ENCODE data around the gene DDX60. TPM values are rescaled to one million over a fixed set of nuclear protein-coding genes. Genes with fewer than 3 reads are reported as not detected.
"Not testable (repeated sequence)": the region's sequence is repeated elsewhere in the genome, so short reads cannot be mapped to it uniquely, and the experiment has no call there.

The DDX60 gene
- total RNA-seq, 1 donor from 2014 or later: 5.3 TPM

DNA sequence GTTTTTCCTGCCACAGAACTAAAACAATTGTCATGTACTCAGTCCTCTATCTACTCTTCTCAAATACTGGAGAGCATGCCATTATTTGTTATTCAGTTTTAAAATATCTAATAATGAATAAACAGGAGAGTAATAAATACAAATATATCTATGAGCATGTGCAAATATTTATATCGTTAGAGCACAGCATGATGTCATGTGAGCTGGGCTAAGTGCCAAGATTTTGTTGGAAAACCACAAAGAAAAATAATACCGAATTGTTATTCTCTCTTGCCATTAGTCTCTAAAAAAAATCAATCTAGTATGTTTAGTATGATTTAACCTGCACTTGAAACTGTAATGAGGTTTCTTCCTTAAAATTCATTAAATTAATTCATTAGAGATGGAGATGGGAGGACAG lies 97.3 kb downstream of the DDX60 start:
- Histone ChIP-seq H3K9me3 (replicated peaks) (no peaks in the 10 kb centered on the region), H3K27me3 (ENCODE audit: low read depth) (no peaks in the 10 kb centered on the region), H3K4me1 (peaks cover 6% of the 10 kb centered on the region), H3K36me3 (peaks cover 90% of the 10 kb centered on the region), H3K4me3 (no peak overlapping the region), H3K27ac (replicated peaks) (no peak overlapping the region)
- intact Hi-C loops (cut with micrococcal nuclease): no loop called here
- TF ChIP-seq, protein P1, sequence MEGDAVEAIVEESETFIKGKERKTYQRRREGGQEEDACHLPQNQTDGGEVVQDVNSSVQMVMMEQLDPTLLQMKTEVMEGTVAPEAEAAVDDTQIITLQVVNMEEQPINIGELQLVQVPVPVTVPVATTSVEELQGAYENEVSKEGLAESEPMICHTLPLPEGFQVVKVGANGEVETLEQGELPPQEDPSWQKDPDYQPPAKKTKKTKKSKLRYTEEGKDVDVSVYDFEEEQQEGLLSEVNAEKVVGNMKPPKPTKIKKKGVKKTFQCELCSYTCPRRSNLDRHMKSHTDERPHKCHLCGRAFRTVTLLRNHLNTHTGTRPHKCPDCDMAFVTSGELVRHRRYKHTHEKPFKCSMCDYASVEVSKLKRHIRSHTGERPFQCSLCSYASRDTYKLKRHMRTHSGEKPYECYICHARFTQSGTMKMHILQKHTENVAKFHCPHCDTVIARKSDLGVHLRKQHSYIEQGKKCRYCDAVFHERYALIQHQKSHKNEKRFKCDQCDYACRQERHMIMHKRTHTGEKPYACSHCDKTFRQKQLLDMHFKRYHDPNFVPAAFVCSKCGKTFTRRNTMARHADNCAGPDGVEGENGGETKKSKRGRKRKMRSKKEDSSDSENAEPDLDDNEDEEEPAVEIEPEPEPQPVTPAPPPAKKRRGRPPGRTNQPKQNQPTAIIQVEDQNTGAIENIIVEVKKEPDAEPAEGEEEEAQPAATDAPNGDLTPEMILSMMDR (IDR thresholded peaks at IDR 0.05; ENCODE audit: borderline replicate concordance): no peak
- DNase-seq: no peak

DNA sequence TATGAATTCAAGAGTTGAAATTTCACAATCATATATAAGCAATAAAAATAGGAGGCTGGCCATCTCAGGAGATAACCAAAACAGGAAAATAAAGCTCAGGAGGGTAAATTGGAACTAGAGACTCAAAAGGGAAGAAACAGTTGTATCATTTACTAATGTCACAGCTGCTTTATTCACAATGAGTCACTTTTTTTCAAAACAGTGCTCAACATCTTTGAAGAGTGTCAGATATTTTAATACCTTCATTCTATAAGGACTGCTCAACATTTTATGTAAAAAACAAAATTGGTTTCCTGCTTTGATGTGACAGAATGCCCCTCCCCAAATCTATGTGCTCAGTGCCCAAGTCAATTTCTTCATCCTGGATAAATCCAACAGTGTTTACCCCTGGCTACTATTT lies 97.7 kb downstream of the DDX60 start:
- H3K9me3 ChIP-seq (replicated peaks): no peaks in the 10 kb centered on the region
- intact Hi-C loops (cut with micrococcal nuclease): no loop called here
- no peak overlapping the region for H3K4me3 ChIP-seq
- peaks cover 6% of the 10 kb centered on the region for H3K4me1 ChIP-seq
- DNase-seq: no peak
- TF ChIP-seq, protein P1 (IDR thresholded peaks at IDR 0.05; ENCODE audit: borderline replicate concordance): no peak
- H3K27me3 ChIP-seq (ENCODE audit: low read depth): no peaks in the 10 kb centered on the region
- no peak overlapping the region for H3K27ac ChIP-seq (replicated peaks)
- H3K36me3 ChIP-seq: peaks cover 90% of the 10 kb centered on the region

DNA sequence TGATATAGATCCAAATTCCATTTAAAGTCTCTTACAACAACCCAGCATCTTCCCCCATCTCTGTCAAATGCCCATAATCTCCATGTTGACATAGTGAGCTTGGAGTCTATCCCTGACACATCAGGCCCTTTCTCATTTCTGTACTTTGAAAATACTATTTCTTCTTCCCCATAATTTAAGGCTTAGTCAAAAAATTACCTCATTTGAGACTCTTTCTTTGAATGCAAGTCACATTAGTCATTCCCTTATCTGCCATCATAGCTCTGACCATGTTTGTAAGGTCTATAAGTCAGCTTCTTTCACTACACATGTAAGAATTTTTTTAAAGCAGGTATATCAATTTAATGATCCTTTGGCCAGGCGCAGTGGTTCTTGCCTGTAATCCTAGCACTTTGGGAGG lies 99.9 kb downstream of the DDX60 start:
- Histone ChIP-seq H3K4me3 (no peak overlapping the region), H3K27ac (replicated peaks) (no peak overlapping the region), H3K9me3 (replicated peaks) (peaks cover 14% of the 10 kb centered on the region), H3K36me3 (peaks cover 89% of the 10 kb centered on the region), H3K27me3 (ENCODE audit: low read depth) (no peaks in the 10 kb centered on the region), H3K4me1 (peaks cover 6% of the 10 kb centered on the region)
- TF ChIP-seq, protein P1 (IDR thresholded peaks at IDR 0.05; ENCODE audit: borderline replicate concordance): no peak
- DNase-seq: no peak
- intact Hi-C loops (cut with micrococcal nuclease): no loop called here

GRCh38 chr4:168213511-168213910 lies 105.0 kb downstream of the DDX60 start:
- Histone ChIP-seq H3K36me3 (peaks cover 47% of the 10 kb centered on the region), H3K9me3 (replicated peaks) (peaks cover 21% of the 10 kb centered on the region)
- H3K27me3 ChIP-seq (ENCODE audit: low read depth); DNase-seq; H3K4me3 ChIP-seq; intact Hi-C loops (cut with micrococcal nuclease); H3K4me1 ChIP-seq; H3K27ac ChIP-seq (replicated peaks): not testable (repeated sequence)

DNA sequence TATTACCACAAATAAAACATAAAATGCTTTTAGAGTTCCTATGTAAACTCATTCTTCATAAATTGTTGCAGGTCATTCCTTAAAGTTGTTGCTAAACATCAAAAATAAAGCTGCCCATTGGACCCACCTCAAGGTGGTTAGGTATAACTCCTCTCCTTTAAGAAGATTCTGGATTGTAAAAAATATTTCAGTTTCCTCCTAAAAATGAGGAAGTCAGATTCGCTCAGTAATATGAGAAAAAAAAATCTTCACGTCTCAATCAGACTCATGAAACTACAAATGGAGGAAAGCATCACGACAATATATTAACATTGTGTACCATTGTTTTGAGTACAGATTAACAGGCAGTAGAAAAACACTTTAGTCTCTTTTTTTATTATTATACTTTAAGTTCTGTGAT lies 105.9 kb downstream of the DDX60 start:
- TF ChIP-seq, protein P1 (IDR thresholded peaks at IDR 0.05; ENCODE audit: borderline replicate concordance): no peak
- no peak for DNase-seq
- intact Hi-C loops (cut with micrococcal nuclease): no loop called here

DNA sequence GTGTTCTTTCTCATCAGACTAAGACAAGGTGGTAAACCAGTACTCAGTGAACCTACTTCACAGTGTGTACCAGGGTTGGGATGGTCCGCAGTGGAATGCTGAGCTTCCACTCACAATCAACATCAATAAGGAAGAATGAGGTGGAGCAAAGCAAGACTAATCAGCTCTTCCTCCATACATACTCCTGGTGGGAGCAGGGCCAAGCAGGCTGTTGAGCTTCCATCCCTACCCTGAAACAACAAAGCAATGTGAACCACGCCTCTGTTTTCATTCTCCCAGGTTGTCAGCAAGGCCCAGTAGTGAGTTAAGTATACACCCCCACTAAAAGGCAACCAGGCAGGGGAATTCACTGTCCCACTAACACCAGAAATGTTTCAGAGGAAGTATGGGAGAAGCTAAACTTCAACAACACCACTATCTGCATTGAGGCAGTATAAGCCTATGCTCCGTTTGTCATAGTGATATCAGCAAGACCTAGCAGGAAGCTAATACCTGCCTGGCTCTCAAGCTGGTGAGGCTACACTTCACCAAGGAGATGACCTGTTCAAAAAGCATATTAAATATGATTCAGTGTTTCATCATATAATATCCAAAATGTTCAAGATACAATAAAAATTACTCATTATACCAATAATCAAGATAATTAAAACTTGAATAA lies 109.5 kb downstream of the DDX60 start:
- no peak overlapping the region for H3K4me3 ChIP-seq
- H3K27me3 ChIP-seq (ENCODE audit: low read depth): no peaks in the 10 kb centered on the region
- H3K9me3 ChIP-seq (replicated peaks): peaks cover 19% of the 10 kb centered on the region
- DNase-seq: no peak
- no peaks in the 10 kb centered on the region for H3K4me1 ChIP-seq
- H3K27ac ChIP-seq (replicated peaks): no peak overlapping the region
- TF ChIP-seq, protein P1 (IDR thresholded peaks at IDR 0.05; ENCODE audit: borderline replicate concordance): no peak
- H3K36me3 ChIP-seq: peaks cover 5% of the 10 kb centered on the region
- intact Hi-C loops (cut with micrococcal nuclease): no loop called here

More for the DNA sequence above, 105.9 kb downstream of the DDX60 start:
- Histone ChIP-seq H3K27me3 (ENCODE audit: low read depth) (no peaks in the 10 kb centered on the region), H3K4me1 (no peaks in the 10 kb centered on the region), H3K27ac (replicated peaks) (no peak overlapping the region), H3K4me3 (no peak overlapping the region), H3K9me3 (replicated peaks) (peaks cover 21% of the 10 kb centered on the region), H3K36me3 (peaks cover 39% of the 10 kb centered on the region)

Measured in left ventricle myocardium inferior (tissue), 1 donor.